IPS-18c (cell line): ENCODE measurements around the gene NR3C2.
"Not testable (repeated sequence)": the region's sequence is repeated elsewhere in the genome, so short reads cannot be mapped to it uniquely, and the experiment has no call there.

ENCODE experiments used
- H3K4me3 ChIP-seq: 2 replicates; pipeline ENCODE4 v1.7.0; 2013; ENCODE audit warnings: low read depth, mild to moderate bottlenecking, low read length, moderate library complexity; ENCODE audit not compliant: insufficient read depth
- H3K9me3 ChIP-seq: one replicate; pipeline ENCODE4 v1.6.1; 2013; ENCODE audit warnings: mild to moderate bottlenecking, low read length, moderate library complexity; ENCODE audit not compliant: control insufficient read depth, insufficient read depth

Gene NR3C2

GRCh38 chr4:148151806-148152205 is 290.4 kb downstream of the NR3C2 start:
- no peak overlapping the region for H3K4me3 ChIP-seq
- H3K9me3 ChIP-seq: no peaks in the 10 kb centered on the region

- Histone ChIP-seq H3K4me3 (no peak overlapping the region), H3K9me3 (no peaks in the 10 kb centered on the region)
Observed at GRCh38 chr4:148145475-148145874, 296.7 kb downstream of the NR3C2 start.

GRCh38 chr4:148143174-148143573 is 299.0 kb downstream of the NR3C2 start:
- H3K4me3 ChIP-seq: no peak overlapping the region
- no peaks in the 10 kb centered on the region for H3K9me3 ChIP-seq

- Histone ChIP-seq H3K9me3 (no peaks in the 10 kb centered on the region), H3K4me3 (no peak overlapping the region)
Observed at GRCh38 chr4:148141501-148141900, 300.7 kb downstream of the NR3C2 start.

- peaks cover 2% of the 10 kb centered on the region for H3K9me3 ChIP-seq
- no peak overlapping the region for H3K4me3 ChIP-seq
Observed at GRCh38 chr4:148126825-148127224, 315.4 kb downstream of the NR3C2 start.

GRCh38 chr4:148124512-148124911 is 317.7 kb downstream of the NR3C2 start:
- H3K4me3 ChIP-seq: no peak overlapping the region
- peaks cover 2% of the 10 kb centered on the region for H3K9me3 ChIP-seq

- H3K4me3 ChIP-seq, H3K9me3 ChIP-seq: not testable (repeated sequence)
Observed at GRCh38 chr4:148123161-148123560, 319.1 kb downstream of the NR3C2 start.

GRCh38 chr4:148120216-148120615 is 322.0 kb downstream of the NR3C2 start:
- no peak overlapping the region for H3K4me3 ChIP-seq
- H3K9me3 ChIP-seq: peaks cover 2% of the 10 kb centered on the region

- Histone ChIP-seq H3K9me3 (no peaks in the 10 kb centered on the region), H3K4me3 (no peak overlapping the region)
Observed at GRCh38 chr4:148118633-148119032, 323.6 kb downstream of the NR3C2 start.

GRCh38 chr4:148118179-148118578 is 324.0 kb downstream of the NR3C2 start:
- no peaks in the 10 kb centered on the region for H3K9me3 ChIP-seq
- no peak overlapping the region for H3K4me3 ChIP-seq

GRCh38 chr4:148116969-148117368 is 325.2 kb downstream of the NR3C2 start:
- H3K4me3 ChIP-seq: no peak overlapping the region
- H3K9me3 ChIP-seq: no peaks in the 10 kb centered on the region

- Histone ChIP-seq H3K9me3 (no peaks in the 10 kb centered on the region), H3K4me3 (no peak overlapping the region)
Observed at GRCh38 chr4:148116264-148116663, 325.9 kb downstream of the NR3C2 start.

- Histone ChIP-seq H3K9me3 (no peaks in the 10 kb centered on the region), H3K4me3 (no peak overlapping the region)
Observed at GRCh38 chr4:148114436-148114835, 327.8 kb downstream of the NR3C2 start.

- H3K9me3 ChIP-seq: no peaks in the 10 kb centered on the region
Observed at GRCh38 chr4:148112231-148112982, 329.8 kb downstream of the NR3C2 start.

GRCh38 chr4:148110169-148110568 is 332.0 kb downstream of the NR3C2 start:
- H3K4me3 ChIP-seq: no peak overlapping the region
- H3K9me3 ChIP-seq: no peaks in the 10 kb centered on the region

More at GRCh38 chr4:148112231-148112982, 329.8 kb downstream of the NR3C2 start:
- no peak overlapping the region for H3K4me3 ChIP-seq

- no peak overlapping the region for H3K4me3 ChIP-seq
Observed at GRCh38 chr4:148109216-148109615, 333.0 kb downstream of the NR3C2 start.

GRCh38 chr4:148108766-148109165 is 333.4 kb downstream of the NR3C2 start:
- Histone ChIP-seq H3K4me3 (no peak overlapping the region), H3K9me3 (no peaks in the 10 kb centered on the region)

More at GRCh38 chr4:148109216-148109615, 333.0 kb downstream of the NR3C2 start:
- no peaks in the 10 kb centered on the region for H3K9me3 ChIP-seq

GRCh38 chr4:148103597-148104355 is 338.4 kb downstream of the NR3C2 start:
- H3K4me3 ChIP-seq: no peak overlapping the region

More at GRCh38 chr4:148103597-148104355, 338.4 kb downstream of the NR3C2 start:
- no peaks in the 10 kb centered on the region for H3K9me3 ChIP-seq
